ENCODE results near the gene LZTS3.
"Not testable (repeated sequence)": the region's sequence is repeated elsewhere in the genome, so short reads cannot be mapped to it uniquely, and the experiment has no call there.

DNA sequence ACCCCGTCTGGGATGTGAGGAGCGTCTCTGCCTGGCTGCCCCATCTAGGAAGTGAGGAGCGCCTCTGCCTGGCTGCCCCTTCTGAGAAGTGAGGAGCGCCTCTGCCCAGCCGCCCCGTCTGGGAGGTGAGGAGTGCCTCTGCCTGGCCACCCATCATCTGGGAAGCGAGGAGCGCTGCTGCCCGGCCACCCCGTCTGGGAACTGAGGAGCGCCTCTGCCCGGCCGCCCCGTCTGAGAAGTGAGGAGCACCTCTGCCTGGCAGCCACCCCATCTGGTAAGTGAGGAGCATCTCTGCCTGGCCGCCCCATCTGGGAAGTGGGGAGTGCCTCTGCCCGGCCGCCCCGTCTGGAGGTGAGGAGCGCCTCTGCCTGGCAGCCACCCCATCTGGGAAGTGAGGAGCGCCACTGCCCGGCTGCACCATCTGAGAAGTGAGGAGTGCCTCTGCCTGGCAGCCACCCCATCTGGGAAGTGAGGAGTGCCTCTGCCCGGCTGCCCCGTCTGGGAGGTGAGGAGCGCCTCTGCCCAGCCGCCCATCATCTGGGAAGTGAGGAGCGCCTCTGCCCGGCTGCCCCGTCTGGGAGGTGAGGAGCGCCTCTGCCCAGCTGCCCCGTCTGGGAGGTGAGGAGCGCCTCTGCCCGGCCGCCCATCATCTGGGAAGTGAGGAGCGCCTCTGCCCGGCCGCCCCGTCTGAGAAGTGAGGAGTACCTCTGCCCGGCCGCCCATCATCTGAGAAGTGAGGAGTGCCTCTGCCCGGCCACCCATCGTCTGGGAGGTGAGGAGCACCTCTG, 48.4 kb downstream of the LZTS3 start:
- TF ChIP-seq, protein P1, sequence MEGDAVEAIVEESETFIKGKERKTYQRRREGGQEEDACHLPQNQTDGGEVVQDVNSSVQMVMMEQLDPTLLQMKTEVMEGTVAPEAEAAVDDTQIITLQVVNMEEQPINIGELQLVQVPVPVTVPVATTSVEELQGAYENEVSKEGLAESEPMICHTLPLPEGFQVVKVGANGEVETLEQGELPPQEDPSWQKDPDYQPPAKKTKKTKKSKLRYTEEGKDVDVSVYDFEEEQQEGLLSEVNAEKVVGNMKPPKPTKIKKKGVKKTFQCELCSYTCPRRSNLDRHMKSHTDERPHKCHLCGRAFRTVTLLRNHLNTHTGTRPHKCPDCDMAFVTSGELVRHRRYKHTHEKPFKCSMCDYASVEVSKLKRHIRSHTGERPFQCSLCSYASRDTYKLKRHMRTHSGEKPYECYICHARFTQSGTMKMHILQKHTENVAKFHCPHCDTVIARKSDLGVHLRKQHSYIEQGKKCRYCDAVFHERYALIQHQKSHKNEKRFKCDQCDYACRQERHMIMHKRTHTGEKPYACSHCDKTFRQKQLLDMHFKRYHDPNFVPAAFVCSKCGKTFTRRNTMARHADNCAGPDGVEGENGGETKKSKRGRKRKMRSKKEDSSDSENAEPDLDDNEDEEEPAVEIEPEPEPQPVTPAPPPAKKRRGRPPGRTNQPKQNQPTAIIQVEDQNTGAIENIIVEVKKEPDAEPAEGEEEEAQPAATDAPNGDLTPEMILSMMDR (IDR thresholded peaks at IDR 0.05), result not testable (repeated sequence)
- not testable (repeated sequence) for TF ChIP-seq EP300 (IDR thresholded peaks at IDR 0.05; ENCODE audit: low read depth)
